HAP-1 (cell line): ENCODE data around the gene MBNL2.

Source experiments
- DNase-seq, 2 experiments: peaks; one replicate each; pipeline ENCODE4 v3.0.0-alpha.2; 2016 to 2020; ENCODE audit warnings: low spot score in 2 of 2
- H3K27me3 ChIP-seq: fragments of 250-450 bp; sonication (Bioruptor Pico); 2 replicates; pipeline ENCODE4 v1.5.1; 2020; ENCODE audit warnings: low read depth, mild to moderate bottlenecking, moderate library complexity
- H3K36me3 ChIP-seq: fragments of 250-450 bp; sonication (Bioruptor Pico); replicated peaks from 2 replicates; pipeline ENCODE4 v1.5.1; 2020; ENCODE audit warnings: mild to moderate bottlenecking
- H3K4me1 ChIP-seq: fragments of 250-450 bp; sonication (Bioruptor Pico); 2 replicates; pipeline ENCODE4 v1.5.1; 2020; ENCODE audit warnings: mild to moderate bottlenecking
- H3K4me3 ChIP-seq: fragments of 250-450 bp; sonication (Bioruptor Pico); 2 replicates; pipeline ENCODE4 v1.5.1; 2020; ENCODE audit warnings: mild to moderate bottlenecking, moderate library complexity
- H3K9me3 ChIP-seq: fragments of 250-450 bp; sonication (Bioruptor Pico); 2 replicates; pipeline ENCODE4 v1.5.1; 2020; ENCODE audit warnings: mild to moderate bottlenecking, moderate library complexity
- in situ Hi-C: fragments of 300-500 bp; cut with MboI; formaldehyde crosslinking; loops from 3 replicates; pipeline ENCODE4 v1.14.3; 2020; ENCODE audit warnings: low sequenced_read_pairs, inconsistent platforms, mixed read lengths

The MBNL2 gene

DNA sequence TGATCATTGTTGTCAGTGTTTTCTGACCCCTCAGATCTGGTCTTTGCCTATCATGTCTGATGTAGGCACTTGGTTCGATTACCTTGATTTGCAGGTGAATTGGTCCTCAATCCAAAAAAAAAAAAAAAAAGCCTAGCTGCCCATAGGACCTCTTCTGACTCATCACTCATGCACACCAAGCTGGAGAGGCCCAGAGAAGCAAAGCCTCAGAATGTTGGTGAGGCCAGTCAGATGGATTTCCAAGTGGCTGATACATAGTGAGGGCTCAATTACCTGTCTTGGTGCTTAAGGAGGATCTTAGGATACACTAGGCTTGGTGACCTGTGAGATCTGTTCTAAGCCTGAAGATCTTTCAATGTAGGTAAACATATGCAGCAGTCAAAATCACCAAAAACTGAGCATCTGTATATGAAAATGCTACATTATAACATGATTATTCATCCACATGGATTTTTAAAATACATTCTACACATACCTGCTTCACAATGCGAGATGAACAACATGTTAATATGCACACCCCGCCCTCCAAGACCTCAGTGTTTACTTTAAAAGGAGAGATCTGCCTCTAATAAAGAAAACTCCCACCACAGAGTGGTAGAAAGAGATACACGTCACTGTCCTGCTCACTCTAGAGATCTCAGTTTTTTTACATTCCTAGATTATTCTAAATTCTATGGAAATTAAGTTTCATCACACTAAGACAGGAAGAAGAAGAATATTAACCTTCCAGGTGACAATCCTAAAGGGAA is 132.0 kb downstream of the MBNL2 start:
- no peaks in the 10 kb centered on the region for H3K27me3 ChIP-seq
- no peaks in the 10 kb centered on the region for H3K9me3 ChIP-seq
- H3K4me1 ChIP-seq = no peaks in the 10 kb centered on the region
- in situ Hi-C loops = loop anchor here (10.0 kb wide), 1 partner anchor 229 kb away; no protein-coding TSS in a partner anchor
- no peak overlapping the region for H3K4me3 ChIP-seq
- no peaks in the 10 kb centered on the region for H3K36me3 ChIP-seq
- no peak for DNase-seq

GRCh38 chr13:97354808-97355207 is 132.7 kb downstream of the MBNL2 start:
- no peaks in the 10 kb centered on the region for H3K9me3 ChIP-seq

GRCh38 chr13:97356592-97356991 is 134.5 kb downstream of the MBNL2 start:
- H3K9me3 ChIP-seq = no peaks in the 10 kb centered on the region
- no peak overlapping the region for H3K4me3 ChIP-seq
- no peak for DNase-seq
- in situ Hi-C loops = loop anchor here (10.0 kb wide), 1 partner anchor 232 kb away; no protein-coding TSS in a partner anchor
- H3K27me3 ChIP-seq = no peaks in the 10 kb centered on the region
- H3K4me1 ChIP-seq = no peaks in the 10 kb centered on the region
- H3K36me3 ChIP-seq = no peaks in the 10 kb centered on the region

More at GRCh38 chr13:97354808-97355207, 132.7 kb downstream of the MBNL2 start:
- Histone ChIP-seq H3K4me1 (no peaks in the 10 kb centered on the region), H3K36me3 (no peaks in the 10 kb centered on the region), H3K4me3 (no peak overlapping the region), H3K27me3 (no peaks in the 10 kb centered on the region)
- DNase-seq = no peak
- in situ Hi-C loops = loop anchor here (10.0 kb wide), 1 partner anchor 230 kb away; no protein-coding TSS in a partner anchor

GRCh38 chr13:97359181-97360057 is 137.3 kb downstream of the MBNL2 start:
- no peak overlapping the region for H3K4me3 ChIP-seq
- in situ Hi-C loops = loop anchor here (10.0 kb wide), 1 partner anchor 235 kb away; no protein-coding TSS in a partner anchor
- no peaks in the 10 kb centered on the region for H3K36me3 ChIP-seq
- peaks cover 2% of the 10 kb centered on the region for H3K4me1 ChIP-seq
- no peaks in the 10 kb centered on the region for H3K27me3 ChIP-seq
- H3K9me3 ChIP-seq = no peaks in the 10 kb centered on the region
- DNase-seq = peak; percentile 66 to 72

DNA sequence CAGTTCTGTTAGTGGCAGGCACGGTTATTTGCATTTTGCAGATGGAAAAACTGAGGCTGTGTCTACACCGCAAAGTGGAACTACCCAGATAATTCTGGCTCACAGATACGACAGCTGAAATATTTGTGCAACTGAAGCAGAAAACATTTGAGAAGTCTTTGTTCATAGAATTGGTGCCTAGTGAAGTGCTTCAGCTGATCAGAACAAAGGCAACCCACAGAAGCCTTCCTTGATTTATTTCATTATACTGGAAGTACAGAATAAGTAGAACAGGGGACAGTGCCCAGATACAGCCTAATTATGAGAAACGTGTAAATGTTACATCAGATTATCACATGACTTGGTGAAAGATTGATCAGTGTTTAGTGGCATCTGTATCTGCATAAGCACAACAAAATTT is 138.5 kb downstream of the MBNL2 start:
- H3K27me3 ChIP-seq = no peaks in the 10 kb centered on the region
- H3K9me3 ChIP-seq = no peaks in the 10 kb centered on the region
- DNase-seq = no peak
- no peak overlapping the region for H3K4me3 ChIP-seq
- peaks cover 9% of the 10 kb centered on the region for H3K4me1 ChIP-seq
- no peaks in the 10 kb centered on the region for H3K36me3 ChIP-seq
- in situ Hi-C loops = no loop called here

DNA sequence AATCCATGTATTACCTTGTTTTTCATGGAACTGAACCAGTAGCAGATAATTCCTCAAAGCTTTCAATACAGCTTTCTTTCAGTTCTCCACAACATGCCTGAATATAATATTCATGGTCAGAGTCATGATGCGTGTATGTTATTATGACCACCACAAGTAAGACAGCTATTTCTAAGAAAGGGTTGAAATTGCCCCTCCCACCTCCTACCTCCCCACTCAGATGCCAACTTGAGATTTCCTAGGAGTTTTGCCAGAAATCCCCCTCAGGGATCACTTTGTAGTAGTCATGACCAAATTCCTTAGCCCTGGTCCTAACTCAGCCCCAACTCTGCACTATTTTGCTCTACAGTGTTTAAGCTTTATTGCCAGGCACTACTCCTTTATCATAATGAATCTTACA is 141.9 kb downstream of the MBNL2 start:
- DNase-seq = no peak
- in situ Hi-C loops = no loop called here

DNA sequence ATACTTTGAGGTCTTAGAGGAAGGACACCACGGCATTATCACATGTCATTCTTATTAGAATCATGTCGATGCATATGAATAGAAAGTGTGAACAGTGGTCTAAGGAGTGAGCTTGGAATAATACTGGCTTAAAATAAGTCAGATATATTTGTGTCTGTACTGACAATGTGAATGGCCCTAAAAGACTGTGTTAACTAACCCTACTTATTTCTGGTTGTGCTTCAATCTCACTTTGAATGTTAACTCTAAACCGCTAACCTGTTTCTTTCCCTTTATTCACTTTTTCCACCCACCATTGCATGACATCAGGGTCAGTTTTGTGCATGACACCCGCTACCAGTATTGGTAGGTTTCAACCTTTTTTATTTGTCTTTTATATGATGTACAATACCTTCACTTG is 142.7 kb downstream of the MBNL2 start:
- Histone ChIP-seq H3K27me3 (no peaks in the 10 kb centered on the region), H3K4me1 (peaks cover 9% of the 10 kb centered on the region), H3K4me3 (no peak overlapping the region), H3K9me3 (no peaks in the 10 kb centered on the region), H3K36me3 (no peaks in the 10 kb centered on the region)
- peak in 1 of 2 experiments; percentile 47 for DNase-seq
- in situ Hi-C loops = no loop called here

More for the DNA sequence above, 141.9 kb downstream of the MBNL2 start:
- Histone ChIP-seq H3K27me3 (no peaks in the 10 kb centered on the region), H3K36me3 (no peaks in the 10 kb centered on the region), H3K4me3 (no peak overlapping the region), H3K9me3 (no peaks in the 10 kb centered on the region), H3K4me1 (peaks cover 9% of the 10 kb centered on the region)

DNA sequence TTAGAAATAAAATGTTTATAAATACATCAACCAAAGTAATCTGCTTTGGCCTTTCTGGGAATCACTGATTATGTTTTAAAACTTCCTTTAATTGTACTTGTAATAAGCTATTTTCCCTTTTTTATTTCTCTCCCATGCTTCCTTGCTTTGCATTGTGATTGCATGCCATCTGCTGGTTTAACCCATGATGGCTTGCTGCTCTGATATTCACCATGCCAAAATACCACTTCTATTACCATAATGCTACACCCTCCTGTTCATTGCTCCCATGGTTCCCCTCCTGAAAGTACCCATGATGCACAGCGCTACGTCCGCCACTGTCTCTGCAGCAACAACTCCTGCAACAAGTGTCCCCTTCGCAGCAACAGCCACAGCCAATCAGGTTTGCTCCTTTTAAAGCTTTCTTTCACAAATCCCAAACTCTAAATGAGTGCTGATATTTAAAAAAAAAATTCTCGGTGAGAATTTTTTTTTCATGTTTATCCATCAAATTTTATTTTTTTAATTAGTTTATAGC is 144.1 kb downstream of the MBNL2 start:
- in situ Hi-C loops = no loop called here
- no peaks in the 10 kb centered on the region for H3K9me3 ChIP-seq
- peaks cover 9% of the 10 kb centered on the region for H3K4me1 ChIP-seq
- H3K27me3 ChIP-seq = no peaks in the 10 kb centered on the region
- DNase-seq = no peak
- H3K36me3 ChIP-seq = no peaks in the 10 kb centered on the region
- no peak overlapping the region for H3K4me3 ChIP-seq

GRCh38 chr13:97367016-97367822 is 145.1 kb downstream of the MBNL2 start:
- Histone ChIP-seq H3K27me3 (no peaks in the 10 kb centered on the region), H3K4me1 (peaks cover 9% of the 10 kb centered on the region), H3K9me3 (no peaks in the 10 kb centered on the region), H3K4me3 (no peak overlapping the region), H3K36me3 (no peaks in the 10 kb centered on the region)
- in situ Hi-C loops = no loop called here
- peak in 1 of 2 experiments; percentile 12 for DNase-seq

GRCh38 chr13:97369261-97369893 is 147.2 kb downstream of the MBNL2 start:
- H3K36me3 ChIP-seq = no peaks in the 10 kb centered on the region
- in situ Hi-C loops = no loop called here

DNA sequence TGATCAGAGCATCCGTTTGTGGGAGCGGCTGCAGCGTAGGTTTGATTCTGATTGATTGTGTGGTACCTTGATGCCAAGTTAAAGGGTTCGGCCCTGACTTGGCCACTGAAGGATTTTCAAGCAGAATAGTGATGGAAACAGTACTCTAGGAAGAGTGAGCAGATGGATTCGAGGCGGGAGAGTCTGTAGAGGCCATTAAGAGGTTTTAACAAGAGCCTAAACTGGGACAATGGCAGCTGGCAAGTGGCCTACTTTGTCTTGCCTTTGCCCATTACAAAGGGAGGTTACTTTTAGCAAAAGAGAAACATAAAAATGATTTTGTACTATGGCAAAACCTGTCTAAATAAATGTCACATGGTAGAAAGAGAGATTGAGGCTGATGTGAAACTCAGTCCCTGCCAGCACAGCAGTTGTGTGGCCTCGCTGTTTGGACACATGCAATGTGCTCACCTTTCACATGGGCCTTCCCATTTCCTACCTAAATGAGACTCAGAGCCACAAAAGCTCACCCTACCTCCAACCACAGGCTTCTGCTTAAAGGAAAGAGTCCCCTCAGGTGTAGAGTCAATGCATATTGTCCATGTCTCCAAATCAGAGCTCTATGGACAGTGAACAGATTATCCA is 149.5 kb downstream of the MBNL2 start:
- Histone ChIP-seq H3K9me3 (no peaks in the 10 kb centered on the region), H3K27me3 (no peaks in the 10 kb centered on the region), H3K4me3 (no peak overlapping the region), H3K4me1 (peaks cover 1% of the 10 kb centered on the region; the same call in 1 of the 2 replicates), H3K36me3 (no peaks in the 10 kb centered on the region)
- in situ Hi-C loops = no loop called here
- no peak for DNase-seq

More at GRCh38 chr13:97369261-97369893, 147.2 kb downstream of the MBNL2 start:
- no peak for DNase-seq
- Histone ChIP-seq H3K9me3 (no peaks in the 10 kb centered on the region), H3K4me1 (peaks cover 8% of the 10 kb centered on the region), H3K4me3 (no peak overlapping the region), H3K27me3 (no peaks in the 10 kb centered on the region)

DNA sequence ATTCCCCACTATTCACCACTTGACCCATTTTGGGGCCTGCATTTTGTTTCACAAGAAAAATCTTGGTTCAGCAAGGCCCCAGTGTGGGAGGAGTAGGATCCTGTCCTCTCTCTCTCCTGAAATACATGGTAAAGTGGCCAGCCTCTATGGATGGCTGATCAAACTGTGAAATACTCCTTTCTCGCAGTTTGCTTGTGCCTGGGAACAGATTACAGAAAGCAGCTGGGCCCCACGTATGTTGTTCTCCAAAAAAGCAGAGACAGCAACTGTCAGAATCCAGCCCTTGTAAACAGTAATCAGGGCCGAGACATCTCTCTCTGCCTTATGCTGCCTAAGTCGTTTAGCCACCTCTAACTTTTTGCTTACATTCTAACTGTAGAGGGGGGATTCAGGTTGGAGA is 150.8 kb downstream of the MBNL2 start:
- in situ Hi-C loops = no loop called here
- Histone ChIP-seq H3K36me3 (no peaks in the 10 kb centered on the region), H3K4me3 (no peak overlapping the region), H3K27me3 (no peaks in the 10 kb centered on the region), H3K9me3 (no peaks in the 10 kb centered on the region), H3K4me1 (peaks cover 15% of the 10 kb centered on the region)
- DNase-seq = no peak
